Breast epithelium (tissue), 3 donors: ENCODE data around the gene TDRD12.

Experiments
- CTCF ChIP-seq, 3 donors: fragments of 450-650 bp; IDR thresholded peaks; one replicate each; pipeline ENCODE4 v1.5.1; 2016 to 2017; ENCODE audit warnings: antibody characterized with exemption in 3 of 3, mild to moderate bottlenecking in 3 of 3, moderate library complexity in 3 of 3
- POLR2A ChIP-seq: fragments of 450-650 bp; IDR thresholded peaks from one replicate; pipeline ENCODE4 v1.6.1; 2016; ENCODE audit warnings: antibody characterized with exemption, mild to moderate bottlenecking, moderate library complexity
- POLR2AphosphoS5 ChIP-seq, 3 donors: sonication (generic); formaldehyde crosslinking; IDR thresholded peaks; one replicate each; pipeline ENCODE4 v1.6.1; 2017; ENCODE audit warnings: antibody characterized with exemption in 3 of 3

- TF ChIP-seq CTCF (IDR thresholded peaks at IDR 0.05): no peak
- TF ChIP-seq POLR2A: no peak
- TF ChIP-seq POLR2AphosphoS5 (IDR thresholded peaks at IDR 0.05): no peak
Measured at GRCh38 chr19:32673573-32673972, 46.0 kb upstream of the TDRD12 start.
